Activated T-cell treated with anti-CD3 and anti-CD28 coated beads, Interleukin-2, amount 50 U/mL, for 48 hours (primary cell): ENCODE measurements around the gene KRTAP22-2.

Source experiments
- DNase-seq, 2 experiments: peaks; one replicate each; pipeline ENCODE4 v3.0.0-alpha.2; 2020

KRTAP22-2 gene

GRCh38 chr21:30590297-30590696 lies at the start of gene KRTAP22-2:
TSS of gene KRTAP22-2 (minus strand) at chr21:30590397.
- no peak for DNase-seq

GRCh38 chr21:30638686-30639085 lies 48.5 kb upstream of the KRTAP22-2 start:
- DNase-seq: no peak

GRCh38 chr21:30634906-30635305 lies 44.7 kb upstream of the KRTAP22-2 start, which contains the start of gene KRTAP20-2:
TSS of gene KRTAP20-2 (plus strand) at chr21:30635206. CDS start at chr21:30635264, 58 bp downstream.
- no peak for DNase-seq

- DNase-seq: no peak
These were observed 39.0 kb upstream of the KRTAP22-2 start for GRCh38 chr21:30629200-30629599.

- no peak for DNase-seq
These were observed 37.9 kb upstream of the KRTAP22-2 start for GRCh38 chr21:30628109-30628508.

GRCh38 chr21:30625449-30626165 lies 35.4 kb upstream of the KRTAP22-2 start:
- no peak for DNase-seq

- DNase-seq: no peak
These were observed 33.2 kb upstream of the KRTAP22-2 start for GRCh38 chr21:30623362-30623761.

GRCh38 chr21:30620522-30620921 lies 30.3 kb upstream of the KRTAP22-2 start, which contains the start of gene KRTAP20-4:
TSS of gene KRTAP20-4 (plus strand) at chr21:30620627.
- no peak for DNase-seq

- no peak for DNase-seq
These were observed 29.9 kb upstream of the KRTAP22-2 start for GRCh38 chr21:30620080-30620479.

- no peak for DNase-seq
These were observed 25.9 kb upstream of the KRTAP22-2 start, which contains the start of gene KRTAP20-1 for GRCh38 chr21:30616125-30616524. TSS of gene KRTAP20-1 (plus strand) at chr21:30616425. CDS start at chr21:30616455, 30 bp downstream.

- no peak for DNase-seq
These were observed 25.0 kb upstream of the KRTAP22-2 start for GRCh38 chr21:30615199-30615598.

GRCh38 chr21:30613836-30614235 lies 23.6 kb upstream of the KRTAP22-2 start, which contains the start of gene KRTAP6-1:
TSS of gene KRTAP6-1 (minus strand) at chr21:30613930. CDS start at chr21:30613904, 26 bp downstream.
- DNase-seq: no peak

GRCh38 chr21:30612132-30612531 lies 21.9 kb upstream of the KRTAP22-2 start:
- DNase-seq: no peak

GRCh38 chr21:30605968-30606367 lies 15.8 kb upstream of the KRTAP22-2 start:
- no peak for DNase-seq

GRCh38 chr21:30600787-30601186 lies 10.6 kb upstream of the KRTAP22-2 start, which contains the start of gene KRTAP22-1:
TSS of gene KRTAP22-1 (plus strand) at chr21:30601087.
- no peak for DNase-seq

- no peak for DNase-seq
These were observed 8.6 kb upstream of the KRTAP22-2 start, which contains the start of gene KRTAP6-2 for GRCh38 chr21:30598802-30599201. TSS of gene KRTAP6-2 (minus strand) at chr21:30598902. CDS start at chr21:30598874, 28 bp downstream.

- no peak for DNase-seq
These were observed 1.9 kb upstream of the KRTAP22-2 start, which contains the start of gene KRTAP6-3 for GRCh38 chr21:30592140-30592539. TSS of gene KRTAP6-3 (plus strand) at chr21:30592440. CDS start at chr21:30592446, 6 bp downstream.

- DNase-seq: no peak
These were observed 7.3 kb downstream of the KRTAP22-2 start for GRCh38 chr21:30582870-30583269.

GRCh38 chr21:30580132-30580531 lies 10.1 kb downstream of the KRTAP22-2 start:
- no peak for DNase-seq

- no peak for DNase-seq
These were observed 10.9 kb downstream of the KRTAP22-2 start for GRCh38 chr21:30579346-30579745.

GRCh38 chr21:30577766-30578165 lies 12.4 kb downstream of the KRTAP22-2 start:
- no peak for DNase-seq

- no peak for DNase-seq
These were observed 22.6 kb downstream of the KRTAP22-2 start for GRCh38 chr21:30567617-30568016.

GRCh38 chr21:30563630-30564029 lies 26.6 kb downstream of the KRTAP22-2 start:
- no peak for DNase-seq

GRCh38 chr21:30563072-30563471 lies 27.1 kb downstream of the KRTAP22-2 start:
- DNase-seq: no peak
